ENCODE results near the gene NGEF.

NGEF gene

GRCh38 chr2:232892843-232893242 is 120.2 kb downstream of the NGEF start:
- FAIRE-seq (no peak), DNase-seq (ENCODE audit: insufficient read length, low spot score) (no peak)
- TF ChIP-seq CTCF (IDR thresholded peaks at IDR 0.05; ENCODE audit: insufficient read depth, missing control alignments) = no peak

DNA sequence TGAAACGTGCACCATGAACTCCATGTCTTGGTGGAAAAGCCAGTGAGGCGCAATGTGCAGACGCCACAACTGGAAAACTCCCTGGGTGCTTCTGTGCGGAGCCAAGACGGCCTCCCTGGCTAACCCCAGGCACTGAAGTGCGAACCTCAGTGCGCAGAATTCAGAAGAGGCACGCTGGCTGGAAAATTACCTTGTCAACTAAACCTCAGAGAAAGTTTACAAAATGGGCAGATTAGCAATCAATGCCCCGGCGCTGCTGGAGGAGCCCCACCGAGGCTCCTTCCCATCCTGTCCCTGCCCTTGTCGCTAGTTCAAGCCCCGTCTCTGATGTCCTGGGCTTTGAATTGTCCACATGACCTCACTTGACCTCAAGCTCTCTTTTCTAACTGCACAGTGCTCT is 120.8 kb downstream of the NGEF start:
- DNase-seq (ENCODE audit: insufficient read length, low spot score) = no peak
- TF ChIP-seq CTCF (IDR thresholded peaks at IDR 0.05; ENCODE audit: insufficient read depth, missing control alignments) = no peak
- no peak for FAIRE-seq

- FAIRE-seq (no peak), DNase-seq (ENCODE audit: insufficient read length, low spot score) (no peak)
These were observed 121.4 kb downstream of the NGEF start for GRCh38 chr2:232891621-232892071.

GRCh38 chr2:232890896-232891601 is 122.0 kb downstream of the NGEF start:
- FAIRE-seq (no peak), DNase-seq (ENCODE audit: insufficient read length, low spot score) (no peak)
- TF ChIP-seq CTCF (IDR thresholded peaks at IDR 0.05; ENCODE audit: insufficient read depth, missing control alignments) = no peak

More at GRCh38 chr2:232891621-232892071, 121.4 kb downstream of the NGEF start:
- no peak for TF ChIP-seq CTCF (IDR thresholded peaks at IDR 0.05; ENCODE audit: insufficient read depth, missing control alignments)

DNA sequence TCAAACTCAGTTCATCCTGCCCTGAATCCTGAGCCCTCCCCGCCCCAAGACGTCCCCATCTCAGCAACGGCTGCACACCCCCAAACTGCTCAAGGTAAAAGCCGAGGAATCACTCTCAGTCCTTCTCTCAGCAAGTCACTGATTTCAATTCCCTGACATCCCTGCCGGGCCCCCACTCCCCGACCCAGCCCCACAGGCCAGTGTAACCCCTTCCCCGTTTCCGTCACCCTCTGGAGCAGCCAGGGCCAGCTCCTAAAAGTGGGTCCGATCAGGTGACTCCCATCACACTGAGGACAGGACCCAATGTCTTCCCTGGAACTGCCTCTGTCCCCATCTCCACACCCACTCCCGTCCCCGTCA is 122.5 kb downstream of the NGEF start:
- FAIRE-seq (no peak), DNase-seq (ENCODE audit: insufficient read length, low spot score) (no peak)
- no peak for TF ChIP-seq CTCF (IDR thresholded peaks at IDR 0.05; ENCODE audit: insufficient read depth, missing control alignments)

- FAIRE-seq (no peak), DNase-seq (ENCODE audit: insufficient read length, low spot score) (no peak)
- no peak for TF ChIP-seq CTCF (IDR thresholded peaks at IDR 0.05; ENCODE audit: insufficient read depth, missing control alignments)
These were observed 123.1 kb downstream of the NGEF start for GRCh38 chr2:232889876-232890401.

DNA sequence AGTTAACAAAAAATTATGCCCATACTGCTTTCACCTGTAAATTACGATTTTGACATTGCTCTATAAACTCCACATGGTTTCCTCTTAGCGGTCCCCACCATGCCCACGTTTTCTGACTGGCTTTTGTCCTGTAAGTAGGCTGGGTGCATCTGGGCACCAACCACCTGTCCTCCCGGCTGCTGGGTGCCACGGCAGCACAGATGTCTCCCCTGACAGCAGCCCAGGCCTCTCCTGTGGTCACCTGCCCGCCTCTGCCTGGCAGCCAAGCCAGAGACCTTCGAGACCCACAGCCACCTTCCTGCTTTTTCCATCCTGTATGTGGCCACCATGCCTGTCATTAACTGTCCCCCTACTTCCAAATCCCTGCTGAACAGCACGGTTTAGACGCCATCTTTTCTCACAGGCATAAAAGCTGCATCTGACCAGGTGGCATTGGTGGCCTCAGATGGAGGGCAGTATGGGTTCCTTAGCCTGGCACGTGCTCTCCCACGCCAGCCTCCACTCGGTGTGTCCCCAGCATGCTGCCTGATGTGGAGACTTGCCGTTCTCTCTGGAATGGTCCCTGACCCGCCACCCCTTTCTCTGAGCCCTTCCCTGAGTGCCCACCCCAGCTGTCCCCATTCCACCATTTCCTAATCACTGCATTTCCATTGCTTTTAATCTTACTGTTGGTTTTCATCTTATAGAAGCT is 124.1 kb downstream of the NGEF start:
- no peak for FAIRE-seq
- no peak for TF ChIP-seq CTCF (IDR thresholded peaks at IDR 0.05; ENCODE audit: insufficient read depth, missing control alignments)
- DNase-seq (ENCODE audit: insufficient read length, low spot score) = no peak

All from D721Med (cell line).